Common myeloid progenitor, CD34-positive (primary cell): ENCODE measurements around the gene HGFAC.

Experiments
- CTCF ChIA-PET: fragments of 350-600 bp; sonication (Branson Sonifier 250); formaldehyde crosslinking; loops from one replicate; lab custom pipeline; 2021; ENCODE audit warnings: antibody characterized with exemption; lab: Charles Lee
- POLR2A ChIA-PET: fragments of 350-600 bp; sonication (Branson Sonifier 250); formaldehyde crosslinking; loops from one replicate; lab custom pipeline; 2021; ENCODE audit warnings: antibody characterized with exemption; lab: Charles Lee
- DNase-seq, 3 donors: peaks; one replicate each; pipeline versions ENCODE4 v3.0.0 to v3.0.0-alpha.2; 2013
- H3K27ac ChIP-seq, 2 experiments: 1 replicate in 1 of 2; 2 replicates in 1 of 2; pipeline ENCODE4 v1.7.0; 2013; ENCODE audit warnings: inconsistent platforms in 2 of 2, low read length in 2 of 2, mild to moderate bottlenecking in 2 of 2, low read depth in 1 of 2, moderate library complexity in 1 of 2; ENCODE audit not compliant: severe bottlenecking in 2 of 2, insufficient read depth in 1 of 2, poor library complexity in 1 of 2
- H3K27me3 ChIP-seq, 5 experiments: replicated peaks in 2 of 5; 1 replicate in 3 of 5; 2 replicates in 2 of 5; pipeline versions ENCODE4 v1.6.1 to v1.7.0; 2013; ENCODE audit warnings: low read length in 4 of 5, mild to moderate bottlenecking in 2 of 5, moderate library complexity in 2 of 5, inconsistent platforms in 1 of 5; ENCODE audit not compliant: insufficient read depth in 5 of 5, control insufficient read depth in 4 of 5
- H3K36me3 ChIP-seq, 4 experiments: 1 replicate in 2 of 4; 2 replicates in 2 of 4; pipeline versions ENCODE4 v1.6.1 to v1.7.0; 2013; ENCODE audit warnings: low read length in 3 of 4, control low read depth in 1 of 4, mild to moderate bottlenecking in 1 of 4; ENCODE audit not compliant: control insufficient read depth in 4 of 4, insufficient read depth in 4 of 4
- H3K4me1 ChIP-seq, 4 experiments: 1 replicate in 3 of 4; 2 replicates in 1 of 4; pipeline versions ENCODE4 v1.6.1 to v1.7.1; 2013; ENCODE audit warnings: low read length in 3 of 4, mild to moderate bottlenecking in 3 of 4, control low read depth in 1 of 4, inconsistent platforms in 1 of 4, moderate library complexity in 1 of 4; ENCODE audit not compliant: control insufficient read depth in 4 of 4, insufficient read depth in 4 of 4; ENCODE audit errors: control extremely low read depth in 1 of 4
- H3K4me3 ChIP-seq, 7 experiments: 1 replicate in 4 of 7; 2 replicates in 3 of 7; pipeline versions ENCODE4 v1.5.1 to v1.7.0; 2013; ENCODE audit warnings: mild to moderate bottlenecking in 7 of 7, low read length in 6 of 7, moderate library complexity in 6 of 7, inconsistent platforms in 2 of 7, low read depth in 2 of 7, control low read depth in 1 of 7; ENCODE audit not compliant: insufficient read depth in 4 of 7, control insufficient read depth in 1 of 7; ENCODE audit errors: extremely low read depth in 1 of 7
- H3K9me3 ChIP-seq, 5 experiments: 1 replicate in 4 of 5; 2 replicates in 1 of 5; pipeline versions ENCODE4 v1.6.1 to v1.7.1; 2013; ENCODE audit warnings: low read length in 4 of 5, mild to moderate bottlenecking in 2 of 5, inconsistent platforms in 1 of 5, low read depth in 1 of 5, moderate library complexity in 1 of 5; ENCODE audit not compliant: control insufficient read depth in 4 of 5, insufficient read depth in 2 of 5; ENCODE audit errors: control extremely low read depth in 1 of 5
- WGBS: methylation state at CpG from one replicate; pipeline ENCODE4 v1.1.5; 2013; ENCODE audit not compliant: insufficient coverage; 5-methylcytosine and 5-hydroxymethylcytosine counted together

Gene HGFAC

GRCh38 chr4:3420606-3420955, 21.2 kb upstream of the HGFAC start:
- ChIA-PET POLR2A (no interaction called here), CTCF (no interaction called here)
- Histone ChIP-seq H3K36me3 (peaks cover 0 to 34% (median 5%) of the 10 kb centered on the region in 4 experiments), H3K4me3 (no peak overlapping the region), H3K27ac (no peak overlapping the region), H3K27me3 (no peaks in the 10 kb centered on the region), H3K9me3 (no peaks in the 10 kb centered on the region), H3K4me1 (no peaks in the 10 kb centered on the region)
- DNase-seq, result no peak
- 94% methylated on average over 10 of the region's 12 CpGs for WGBS

GRCh38 chr4:3420956-3421355, 20.8 kb upstream of the HGFAC start:
- no peaks in the 10 kb centered on the region for H3K9me3 ChIP-seq
- ChIA-PET CTCF (no interaction called here), POLR2A (no interaction called here)
- H3K4me3 ChIP-seq, result no peak overlapping the region
- H3K4me1 ChIP-seq, result no peaks in the 10 kb centered on the region
- no peaks in the 10 kb centered on the region for H3K27me3 ChIP-seq
- 100% methylated on average over 3 of the region's 10 CpGs for WGBS
- DNase-seq, result no peak
- no peak overlapping the region for H3K27ac ChIP-seq
- peaks cover 0 to 33% (median 4%) of the 10 kb centered on the region in 4 experiments for H3K36me3 ChIP-seq

GRCh38 chr4:3421470-3421869, 20.3 kb upstream of the HGFAC start:
- ChIA-PET CTCF (no interaction called here), POLR2A (no interaction called here)
- H3K4me1 ChIP-seq, result no peaks in the 10 kb centered on the region
- no peak for DNase-seq
- no peaks in the 10 kb centered on the region for H3K9me3 ChIP-seq
- no peaks in the 10 kb centered on the region for H3K27me3 ChIP-seq
- H3K36me3 ChIP-seq, result peaks cover 0 to 30% (median 2%) of the 10 kb centered on the region in 4 experiments
- WGBS, result 93% methylated on average over 12 of the region's 12 CpGs
- H3K27ac ChIP-seq, result no peak overlapping the region
- no peak overlapping the region for H3K4me3 ChIP-seq

- ChIA-PET CTCF (no interaction called here), POLR2A (no interaction called here)
- DNase-seq, result no peak
- Histone ChIP-seq H3K27ac (no peak overlapping the region), H3K36me3 (peaks cover 0 to 21% (median 2%) of the 10 kb centered on the region in 4 experiments), H3K27me3 (no peaks in the 10 kb centered on the region), H3K9me3 (no peaks in the 10 kb centered on the region), H3K4me1 (no peaks in the 10 kb centered on the region), H3K4me3 (no peak overlapping the region)
- WGBS, result 97% methylated on average over 22 of the region's 29 CpGs
Observed at GRCh38 chr4:3422241-3422801, 19.4 kb upstream of the HGFAC start.

- CTCF ChIA-PET, result no interaction called here
- H3K4me3 ChIP-seq, result no peak overlapping the region
- no peak overlapping the region for H3K27ac ChIP-seq
- no peak for DNase-seq
- H3K4me1 ChIP-seq, result no peaks in the 10 kb centered on the region
- 94% methylated on average over 17 of the region's 19 CpGs for WGBS
- no peaks in the 10 kb centered on the region for H3K27me3 ChIP-seq
- H3K36me3 ChIP-seq, result peaks cover 0 to 20% (median under 1%) of the 10 kb centered on the region in 4 experiments
- no peaks in the 10 kb centered on the region for H3K9me3 ChIP-seq
- POLR2A ChIA-PET, result no interaction called here
Observed at GRCh38 chr4:3422808-3423297, 18.9 kb upstream of the HGFAC start.

GRCh38 chr4:3423406-3423805, 18.4 kb upstream of the HGFAC start:
- DNase-seq, result no peak
- ChIA-PET POLR2A (no interaction called here), CTCF (no interaction called here)
- Histone ChIP-seq H3K4me1 (no peaks in the 10 kb centered on the region), H3K36me3 (peaks cover 0 to 22% (median under 1%) of the 10 kb centered on the region in 4 experiments), H3K27me3 (no peaks in the 10 kb centered on the region), H3K4me3 (no peak overlapping the region), H3K27ac (no peak overlapping the region), H3K9me3 (no peaks in the 10 kb centered on the region)
- WGBS, result 95% methylated on average over 15 of the region's 16 CpGs

GRCh38 chr4:3423952-3424351, 17.8 kb upstream of the HGFAC start:
- H3K36me3 ChIP-seq, result peaks cover 0 to 21% (median 1%) of the 10 kb centered on the region in 4 experiments
- ChIA-PET CTCF (no interaction called here), POLR2A (interaction anchor here (0.9 kb wide), 1 partner anchor 17 kb away, joined by 3 read pairs; the partner anchor contains the start of gene HGFAC)
- H3K27ac ChIP-seq, result no peak overlapping the region
- no peak for DNase-seq
- no peaks in the 10 kb centered on the region for H3K27me3 ChIP-seq
- no peaks in the 10 kb centered on the region for H3K4me1 ChIP-seq
- no peak overlapping the region for H3K4me3 ChIP-seq
- 97% methylated on average over 12 of the region's 13 CpGs for WGBS
- H3K9me3 ChIP-seq, result no peaks in the 10 kb centered on the region
